HepG2 (cell line): ENCODE measurements around the gene EPHA10. TPM values are rescaled to one million over a fixed set of nuclear protein-coding genes. Genes with fewer than 3 reads are reported as not detected.

Experiments
- ATAC-seq: fragments of 200-7000 bp; cut with Tn5 transposase; 3 replicates; pipeline ENCODE4 v1.9.1; 2020; ENCODE audit warnings: mild to moderate bottlenecking, moderate library complexity
- BruUV-seq: library from RNA; stranded (reverse); fragments of 400-500 nt; replicated peaks from 2 replicates; lab custom pipeline; 2021; lab: Mats Ljungman, UMichigan
- CTCF ChIA-PET: fragments of 300-600 bp; formaldehyde crosslinking; extraction: SDS; loops from one replicate; lab custom pipeline; 2021; ENCODE audit warnings: low total read pairs, inconsistent platforms, low intra/inter-chr PET ratio; lab: Yijun Ruan, JAX
- POLR2A ChIA-PET: fragments of 350-600 bp; sonication (Branson Sonifier 250); formaldehyde crosslinking; loops from one replicate; lab custom pipeline; 2020; ENCODE audit warnings: antibody characterized with exemption, inconsistent platforms; lab: Yijun Ruan, JAX
- DNase-seq: peaks from one replicate; pipeline ENCODE4 v3.0.0-alpha.2; 2015; ENCODE audit warnings: low spot score
- FAIRE-seq: peaks from 3 replicates; lab custom pipeline; 2011; peaks lifted over from hg19 to GRCh38; lab: Jason Lieb, UNC
- H2AFZ ChIP-seq: one replicate; pipeline ENCODE4 v1.6.1; 2011; ENCODE audit warnings: low read length, inconsistent platforms
- H3K27ac ChIP-seq: fragments of 300-600 bp; 3 replicates; pipeline ENCODE4 v1.8.0; 2011; ENCODE audit warnings: mixed run types, mild to moderate bottlenecking, mixed read lengths, low read length, inconsistent platforms; ENCODE audit not compliant: insufficient read depth; ENCODE audit errors: extremely low read length
- H3K27me3 ChIP-seq, 2 experiments: fragments of 200-600 bp in 1 of 2; 2 replicates in 1 of 2; 3 replicates in 1 of 2; pipeline versions ENCODE4 v1.6.0 to v1.8.0; 2011; ENCODE audit warnings: low read length in 2 of 2, mild to moderate bottlenecking in 2 of 2, moderate library complexity in 2 of 2, inconsistent platforms in 1 of 2; ENCODE audit not compliant: insufficient read depth in 2 of 2, control insufficient read depth in 1 of 2
- H3K36me3 ChIP-seq, 2 experiments: fragments of 200-600 bp in 1 of 2; replicated peaks in 1 of 2; 2 replicates in 1 of 2; 3 replicates in 1 of 2; pipeline versions ENCODE4 v1.5.1 to v1.8.0; 2011; ENCODE audit warnings: low read length in 2 of 2, inconsistent platforms in 1 of 2; ENCODE audit not compliant: insufficient read depth in 2 of 2, control insufficient read depth in 1 of 2
- H3K4me1 ChIP-seq: 2 replicates; pipeline ENCODE4 v1.5.1; 2012; ENCODE audit warnings: low read length, inconsistent platforms; ENCODE audit not compliant: insufficient read depth
- H3K4me2 ChIP-seq: 2 replicates; pipeline ENCODE4 v1.6.0; 2011; ENCODE audit warnings: low read depth, low read length, inconsistent platforms
- H3K4me3 ChIP-seq, 3 experiments: fragments of 200-600 bp in 1 of 3; sonication (generic), shearing (Covaris generic) in 1 of 3; replicated peaks in 1 of 3; 2 replicates each; pipeline ENCODE4 v1.5.1; 2011 to 2016; ENCODE audit warnings: low read length in 3 of 3, inconsistent platforms in 2 of 3, low read depth in 2 of 3, mild to moderate bottlenecking in 2 of 3, control low read depth in 1 of 3, mixed read lengths in 1 of 3; ENCODE audit not compliant: insufficient read depth in 1 of 3
- H3K79me2 ChIP-seq: one replicate; pipeline ENCODE4 v1.6.1; 2011; ENCODE audit warnings: low read length, inconsistent platforms; ENCODE audit not compliant: insufficient read depth
- H3K9ac ChIP-seq: 2 replicates; pipeline ENCODE4 v1.6.0; 2011; ENCODE audit warnings: mild to moderate bottlenecking, low read depth, low read length, inconsistent platforms; ENCODE audit not compliant: insufficient read depth
- H3K9me3 ChIP-seq: 2 replicates; pipeline ENCODE4 v1.5.1; 2012; ENCODE audit warnings: mild to moderate bottlenecking, low read length
- H4K20me1 ChIP-seq: 2 replicates; pipeline ENCODE4 v1.6.0; 2011; ENCODE audit warnings: inconsistent platforms, mild to moderate bottlenecking, low read length, moderate library complexity; ENCODE audit not compliant: insufficient read depth
- MAF1 ChIP-seq: sonication (generic); formaldehyde crosslinking; IDR thresholded peaks from 2 replicates; pipeline ENCODE4 v1.5.0; 2020; ENCODE audit warnings: missing genetic modification reagents, borderline replicate concordance
- PHF8 ChIP-seq: sonication (generic); formaldehyde crosslinking; IDR thresholded peaks from 2 replicates; pipeline ENCODE4 v1.5.0; 2020; ENCODE audit warnings: missing genetic modification reagents
- ZIK1 ChIP-seq: sonication (generic); formaldehyde crosslinking; IDR thresholded peaks from 2 replicates; pipeline ENCODE4 v1.5.0; 2020; ENCODE audit warnings: mild to moderate bottlenecking, low read depth, missing genetic modification reagents, borderline replicate concordance
- ZNF543 ChIP-seq: sonication (generic); formaldehyde crosslinking; IDR thresholded peaks from 2 replicates; pipeline ENCODE4 v1.4.0; 2020; ENCODE audit warnings: mild to moderate bottlenecking, missing genetic modification reagents
- ZNF564 ChIP-seq: sonication (generic); formaldehyde crosslinking; IDR thresholded peaks from 2 replicates; pipeline ENCODE4 v1.8.1; 2023; ENCODE audit warnings: mild to moderate bottlenecking, missing genetic modification reagents
- ZNF660 ChIP-seq: sonication (generic); formaldehyde crosslinking; IDR thresholded peaks from 2 replicates; pipeline ENCODE4 v1.5.1; 2020; ENCODE audit warnings: mild to moderate bottlenecking, low read depth, missing genetic modification reagents, borderline replicate concordance
- ZNF678 ChIP-seq: sonication (generic); formaldehyde crosslinking; IDR thresholded peaks from 2 replicates; pipeline ENCODE4 v1.4.0; 2020; ENCODE audit warnings: mild to moderate bottlenecking, missing genetic modification reagents
- ZNF788 ChIP-seq: sonication (generic); formaldehyde crosslinking; IDR thresholded peaks from 2 replicates; pipeline ENCODE4 v1.5.0; 2020; ENCODE audit warnings: mild to moderate bottlenecking, missing genetic modification reagents, borderline replicate concordance
- WGBS: methylation state at CpG from one replicate; pipeline ENCODE4 v1.1.6; 2017; ENCODE audit warnings: low lambda C conversion rate; 5-methylcytosine and 5-hydroxymethylcytosine counted together
- in situ Hi-C: cut with HindIII; loops from 2 replicates; pipeline ENCODE4 v1.10.0; 2017; ENCODE audit warnings: low pct_unique_long_range_greater_than_20kb; ENCODE audit not compliant: extremely low pct_ligation_motif_present
- intact Hi-C: fragments of 100-400 bp; cut with micrococcal nuclease; formaldehyde crosslinking; loops from one replicate; pipeline ENCODE4 v1.10.0; 2022; ENCODE audit not compliant: unreplicated experiment
- polyA plus RNA-seq, 8 experiments: library from polyadenylated mRNA; depleted of rRNA in 3 of 8; stranded (reverse) in 7 of 8; unstranded in 1 of 8; fragments of >200 nt; fragmentation: Illumina TruSeq in 4 of 8; extraction: Trizol in 4 of 8; gene quantifications; 2 replicates each; pipeline versions ENCODE4 v1.2.1 to v1.2.3, GENCODE V29; 2011 to 2016; ENCODE audit warnings: low read depth in 4 of 8, missing spikeins in 1 of 8, mixed read lengths in 1 of 8; ENCODE audit not compliant: insufficient read depth in 1 of 8
- total RNA-seq, 5 experiments: library from RNA; depleted of rRNA; stranded (reverse); fragments of >200 nt; fragmentation: Illumina TruSeq; extraction: Trizol; gene quantifications; 2 replicates each; pipeline ENCODE4 v1.2.3, GENCODE V29; 2016; ENCODE audit warnings: low read depth in 1 of 5
- TF ChIP-seq, protein P1 (sequence below): sonication (generic); formaldehyde crosslinking; IDR thresholded peaks from 2 replicates; pipeline ENCODE4 v1.5.0; 2020; ENCODE audit warnings: missing genetic modification reagents
- TF ChIP-seq, protein P2 (sequence below): sonication (generic); formaldehyde crosslinking; IDR thresholded peaks from 2 replicates; pipeline ENCODE4 v1.5.0; 2020; ENCODE audit warnings: mild to moderate bottlenecking, missing genetic modification reagents, moderate library complexity
- TF ChIP-seq, protein P3 (sequence below): IDR thresholded peaks from 2 replicates; pipeline ENCODE4 v1.6.1; 2016; ENCODE audit warnings: missing biosample characterization, missing genetic modification reagents, low read depth

EPHA10 gene
- total and polyA plus RNA-seq, 2 of the 13 experiments (the other 11 are each of a cell fraction or from before 2014, with no cell fraction given) = 0.11 to 0.58 TPM

- TF ChIP-seq, protein P1, sequence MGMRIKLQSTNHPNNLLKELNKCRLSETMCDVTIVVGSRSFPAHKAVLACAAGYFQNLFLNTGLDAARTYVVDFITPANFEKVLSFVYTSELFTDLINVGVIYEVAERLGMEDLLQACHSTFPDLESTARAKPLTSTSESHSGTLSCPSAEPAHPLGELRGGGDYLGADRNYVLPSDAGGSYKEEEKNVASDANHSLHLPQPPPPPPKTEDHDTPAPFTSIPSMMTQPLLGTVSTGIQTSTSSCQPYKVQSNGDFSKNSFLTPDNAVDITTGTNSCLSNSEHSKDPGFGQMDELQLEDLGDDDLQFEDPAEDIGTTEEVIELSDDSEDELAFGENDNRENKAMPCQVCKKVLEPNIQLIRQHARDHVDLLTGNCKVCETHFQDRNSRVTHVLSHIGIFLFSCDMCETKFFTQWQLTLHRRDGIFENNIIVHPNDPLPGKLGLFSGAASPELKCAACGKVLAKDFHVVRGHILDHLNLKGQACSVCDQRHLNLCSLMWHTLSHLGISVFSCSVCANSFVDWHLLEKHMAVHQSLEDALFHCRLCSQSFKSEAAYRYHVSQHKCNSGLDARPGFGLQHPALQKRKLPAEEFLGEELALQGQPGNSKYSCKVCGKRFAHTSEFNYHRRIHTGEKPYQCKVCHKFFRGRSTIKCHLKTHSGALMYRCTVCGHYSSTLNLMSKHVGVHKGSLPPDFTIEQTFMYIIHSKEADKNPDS (CRISPR knock-in tag) = no peak
- no peak for TF ChIP-seq ZNF564 (CRISPR knock-in tag)
- no peak for TF ChIP-seq PHF8 (CRISPR knock-in tag)
- TF ChIP-seq ZIK1 (CRISPR knock-in tag) = no peak
- no peak for TF ChIP-seq MAF1 (CRISPR knock-in tag)
- no peak for TF ChIP-seq ZNF788 (CRISPR knock-in tag)
- TF ChIP-seq, protein P2, sequence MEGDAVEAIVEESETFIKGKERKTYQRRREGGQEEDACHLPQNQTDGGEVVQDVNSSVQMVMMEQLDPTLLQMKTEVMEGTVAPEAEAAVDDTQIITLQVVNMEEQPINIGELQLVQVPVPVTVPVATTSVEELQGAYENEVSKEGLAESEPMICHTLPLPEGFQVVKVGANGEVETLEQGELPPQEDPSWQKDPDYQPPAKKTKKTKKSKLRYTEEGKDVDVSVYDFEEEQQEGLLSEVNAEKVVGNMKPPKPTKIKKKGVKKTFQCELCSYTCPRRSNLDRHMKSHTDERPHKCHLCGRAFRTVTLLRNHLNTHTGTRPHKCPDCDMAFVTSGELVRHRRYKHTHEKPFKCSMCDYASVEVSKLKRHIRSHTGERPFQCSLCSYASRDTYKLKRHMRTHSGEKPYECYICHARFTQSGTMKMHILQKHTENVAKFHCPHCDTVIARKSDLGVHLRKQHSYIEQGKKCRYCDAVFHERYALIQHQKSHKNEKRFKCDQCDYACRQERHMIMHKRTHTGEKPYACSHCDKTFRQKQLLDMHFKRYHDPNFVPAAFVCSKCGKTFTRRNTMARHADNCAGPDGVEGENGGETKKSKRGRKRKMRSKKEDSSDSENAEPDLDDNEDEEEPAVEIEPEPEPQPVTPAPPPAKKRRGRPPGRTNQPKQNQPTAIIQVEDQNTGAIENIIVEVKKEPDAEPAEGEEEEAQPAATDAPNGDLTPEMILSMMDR (CRISPR knock-in tag) = no peak
Measured at GRCh38 chr1:37697090-37697489, 67.8 kb downstream of the EPHA10 start (continued).

GRCh38 chr1:37692834-37693175, 72.1 kb downstream of the EPHA10 start:
- 0% methylated on average over 2 of the region's 16 CpGs for WGBS
- H3K36me3 ChIP-seq = peaks cover 0 to 27% of the 10 kb centered on the region in 2 experiments; a peak in 4 of 5 replicates
- H4K20me1 ChIP-seq = no peaks in the 10 kb centered on the region
- no peak overlapping the region for H2AFZ ChIP-seq
- peak overlapping the region; percentile 70 to 99 (median 94) for H3K4me3 ChIP-seq
- peaks cover 22% of the 10 kb centered on the region for H3K4me1 ChIP-seq
- DNase-seq (no peak), FAIRE-seq (no peak), ATAC-seq (no peak)
- no peaks in the 10 kb centered on the region for H3K9me3 ChIP-seq
- TF ChIP-seq ZNF678 (CRISPR knock-in tag) = 0 out of 2 replicates have a peak, but pooled peaks have one; percentile 49
- TF ChIP-seq ZNF543 (CRISPR knock-in tag) = 0 out of 2 replicates have a peak, but pooled peaks have one; percentile 7
- TF ChIP-seq ZNF660 (CRISPR knock-in tag) = 0 out of 2 replicates have a peak, but pooled peaks have one; percentile 22
- TF ChIP-seq, protein P3, sequence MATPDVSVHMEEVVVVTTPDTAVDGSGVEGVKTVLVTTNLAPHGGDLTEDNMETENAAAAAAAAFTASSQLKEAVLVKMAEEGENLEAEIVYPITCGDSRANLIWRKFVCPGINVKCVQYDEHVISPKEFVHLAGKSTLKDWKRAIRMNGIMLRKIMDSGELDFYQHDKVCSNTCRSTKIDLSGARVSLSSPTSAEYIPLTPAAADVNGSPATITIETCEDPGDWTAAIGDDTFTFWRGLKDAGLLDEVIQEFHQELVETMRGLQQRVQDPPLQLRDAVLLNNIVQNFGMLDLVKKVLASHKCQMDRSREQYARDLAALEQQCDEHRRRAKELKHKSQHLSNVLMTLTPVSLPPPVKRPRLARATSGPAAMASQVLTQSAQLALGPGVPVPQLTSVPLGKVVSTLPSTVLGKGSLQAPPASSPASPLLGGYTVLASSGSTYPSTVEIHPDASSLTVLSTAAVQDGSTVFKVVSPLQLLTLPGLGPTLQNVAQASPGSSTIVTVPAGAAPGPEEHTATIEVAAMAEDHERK (CRISPR knock-in tag) = no peak
- intact Hi-C loops (loop anchor here (1.0 to 10.0 kb wide), 2 partner anchors 114 to 218 kb away; partner anchors contain the start of genes C1orf122 and ZC3H12A), in situ Hi-C loops (no loop called here)
- peak overlapping the region; percentile 73 for H3K27ac ChIP-seq
- no peaks in the 10 kb centered on the region; a peak in 1 of 5 replicates for H3K27me3 ChIP-seq
- CTCF ChIA-PET = no interaction called here
- peaks cover 30% of the 10 kb centered on the region for H3K79me2 ChIP-seq
- POLR2A ChIA-PET = interaction anchor here (1.5 kb wide), 1 partner anchor 167 kb away, joined by 6 read pairs; the partner anchor contains the start of gene MTF1
- H3K4me2 ChIP-seq = peak overlapping the region; percentile 85
- TSS peak; percentile 83 for BruUV-seq
- H3K9ac ChIP-seq = peak overlapping the region; percentile 80
